Brain microvascular endothelial cell (primary cell): ENCODE results near the gene PGA4.
"Not testable (repeated sequence)": the region's sequence is repeated elsewhere in the genome, so short reads cannot be mapped to it uniquely, and the experiment has no call there.

Source experiments
- DNase-seq: peaks from one replicate; pipeline ENCODE4 v3.0.0-alpha.2; 2020
- H3K27ac ChIP-seq: fragments of 250-450 bp; sonication (Bioruptor Pico); 2 replicates; pipeline ENCODE4 v1.5.1; 2020; ENCODE audit warnings: mild to moderate bottlenecking, moderate library complexity
- H3K27me3 ChIP-seq: fragments of 250-450 bp; sonication (Bioruptor Pico); replicated peaks from 2 replicates; pipeline ENCODE4 v1.5.1; 2020; ENCODE audit warnings: mild to moderate bottlenecking
- H3K36me3 ChIP-seq: fragments of 250-450 bp; sonication (Bioruptor Pico); replicated peaks from 2 replicates; pipeline ENCODE4 v1.5.1; 2020; ENCODE audit warnings: mild to moderate bottlenecking
- H3K4me3 ChIP-seq: 2 replicates; pipeline ENCODE4 v1.5.1; 2011; ENCODE audit warnings: low read depth, mild to moderate bottlenecking, control low read depth, low read length, moderate library complexity
- in situ Hi-C: cut with HindIII; loops from 2 replicates; pipeline ENCODE4 v1.10.0; 2017; ENCODE audit warnings: low sequenced_read_pairs, low pct_ligation_motif_present
- TF ChIP-seq, protein P1 (sequence below): IDR thresholded peaks from 2 replicates; pipeline ENCODE4 v1.5.1; 2011; ENCODE audit warnings: low read depth, mild to moderate bottlenecking, moderate library complexity, low read length, control low read depth, inconsistent platforms; ENCODE audit errors: missing control alignments

The PGA4 gene

DNA sequence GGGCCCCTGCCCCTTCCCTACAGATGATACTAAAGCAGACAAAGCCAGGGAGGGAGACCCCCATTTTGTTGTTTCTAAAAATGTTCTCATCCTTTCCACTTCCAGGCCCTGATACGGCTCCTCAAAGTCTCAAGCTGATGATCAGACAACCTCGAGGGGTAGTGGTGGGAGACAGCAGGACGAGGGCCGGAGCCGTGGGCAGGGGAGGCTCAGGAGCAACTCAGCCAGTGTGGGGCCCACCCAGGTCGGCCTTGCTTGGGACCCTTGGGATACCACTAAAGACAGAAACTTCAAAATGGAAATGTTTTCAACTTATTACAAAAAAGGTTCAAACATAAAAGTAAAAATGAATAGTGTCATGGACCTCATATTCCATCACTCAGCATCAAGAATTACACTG lies 45.7 kb upstream of the PGA4 start:
- Histone ChIP-seq H3K4me3 (no peak overlapping the region), H3K36me3 (no peaks in the 10 kb centered on the region), H3K27ac (no peak overlapping the region), H3K27me3 (peaks cover 13% of the 10 kb centered on the region)
- in situ Hi-C loops = no loop called here
- DNase-seq = no peak
- TF ChIP-seq, protein P1, sequence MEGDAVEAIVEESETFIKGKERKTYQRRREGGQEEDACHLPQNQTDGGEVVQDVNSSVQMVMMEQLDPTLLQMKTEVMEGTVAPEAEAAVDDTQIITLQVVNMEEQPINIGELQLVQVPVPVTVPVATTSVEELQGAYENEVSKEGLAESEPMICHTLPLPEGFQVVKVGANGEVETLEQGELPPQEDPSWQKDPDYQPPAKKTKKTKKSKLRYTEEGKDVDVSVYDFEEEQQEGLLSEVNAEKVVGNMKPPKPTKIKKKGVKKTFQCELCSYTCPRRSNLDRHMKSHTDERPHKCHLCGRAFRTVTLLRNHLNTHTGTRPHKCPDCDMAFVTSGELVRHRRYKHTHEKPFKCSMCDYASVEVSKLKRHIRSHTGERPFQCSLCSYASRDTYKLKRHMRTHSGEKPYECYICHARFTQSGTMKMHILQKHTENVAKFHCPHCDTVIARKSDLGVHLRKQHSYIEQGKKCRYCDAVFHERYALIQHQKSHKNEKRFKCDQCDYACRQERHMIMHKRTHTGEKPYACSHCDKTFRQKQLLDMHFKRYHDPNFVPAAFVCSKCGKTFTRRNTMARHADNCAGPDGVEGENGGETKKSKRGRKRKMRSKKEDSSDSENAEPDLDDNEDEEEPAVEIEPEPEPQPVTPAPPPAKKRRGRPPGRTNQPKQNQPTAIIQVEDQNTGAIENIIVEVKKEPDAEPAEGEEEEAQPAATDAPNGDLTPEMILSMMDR = no peak

GRCh38 chr11:61180205-61180604 lies 41.9 kb upstream of the PGA4 start:
- H3K4me3 ChIP-seq, H3K36me3 ChIP-seq, H3K27me3 ChIP-seq, H3K27ac ChIP-seq, in situ Hi-C loops, DNase-seq: not testable (repeated sequence)

- H3K4me3 ChIP-seq = no peak overlapping the region
- in situ Hi-C loops = no loop called here
- DNase-seq = no peak
- TF ChIP-seq, protein P1 = no peak
- H3K27me3 ChIP-seq = no peaks in the 10 kb centered on the region
- H3K36me3 ChIP-seq = no peaks in the 10 kb centered on the region
- H3K27ac ChIP-seq = no peak overlapping the region
These were observed 40.7 kb upstream of the PGA4 start for GRCh38 chr11:61181489-61181888.

- Histone ChIP-seq H3K27ac (no peak overlapping the region), H3K4me3 (no peak overlapping the region), H3K36me3 (no peaks in the 10 kb centered on the region), H3K27me3 (no peaks in the 10 kb centered on the region)
- in situ Hi-C loops = no loop called here
- TF ChIP-seq, protein P1 = peak; percentile 32
- no peak for DNase-seq
These were observed 38.5 kb upstream of the PGA4 start for GRCh38 chr11:61183645-61184044.

DNA sequence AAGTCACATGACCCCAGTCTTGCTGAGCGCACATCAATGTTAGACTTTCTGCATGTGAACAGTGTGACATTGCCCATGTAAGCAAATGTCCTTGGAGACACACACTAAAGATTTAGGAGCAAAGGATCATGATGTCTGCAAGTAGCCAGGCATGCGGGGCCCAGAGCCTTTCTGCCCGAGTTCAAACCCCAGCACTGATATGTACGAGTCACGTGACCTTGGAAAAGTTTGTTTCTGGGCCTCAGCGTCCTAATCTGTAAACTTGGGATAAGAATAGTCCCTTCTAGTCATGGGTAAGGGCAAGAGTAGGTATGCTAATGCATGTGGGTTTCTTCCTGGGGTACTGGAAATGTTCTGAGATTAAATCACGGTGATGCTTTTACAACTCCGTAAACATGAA lies 35.6 kb upstream of the PGA4 start:
- TF ChIP-seq, protein P1 = no peak
- no peak overlapping the region for H3K27ac ChIP-seq
- no peaks in the 10 kb centered on the region for H3K27me3 ChIP-seq
- no peak overlapping the region for H3K4me3 ChIP-seq
- in situ Hi-C loops = no loop called here
- DNase-seq = no peak
- H3K36me3 ChIP-seq = no peaks in the 10 kb centered on the region

DNA sequence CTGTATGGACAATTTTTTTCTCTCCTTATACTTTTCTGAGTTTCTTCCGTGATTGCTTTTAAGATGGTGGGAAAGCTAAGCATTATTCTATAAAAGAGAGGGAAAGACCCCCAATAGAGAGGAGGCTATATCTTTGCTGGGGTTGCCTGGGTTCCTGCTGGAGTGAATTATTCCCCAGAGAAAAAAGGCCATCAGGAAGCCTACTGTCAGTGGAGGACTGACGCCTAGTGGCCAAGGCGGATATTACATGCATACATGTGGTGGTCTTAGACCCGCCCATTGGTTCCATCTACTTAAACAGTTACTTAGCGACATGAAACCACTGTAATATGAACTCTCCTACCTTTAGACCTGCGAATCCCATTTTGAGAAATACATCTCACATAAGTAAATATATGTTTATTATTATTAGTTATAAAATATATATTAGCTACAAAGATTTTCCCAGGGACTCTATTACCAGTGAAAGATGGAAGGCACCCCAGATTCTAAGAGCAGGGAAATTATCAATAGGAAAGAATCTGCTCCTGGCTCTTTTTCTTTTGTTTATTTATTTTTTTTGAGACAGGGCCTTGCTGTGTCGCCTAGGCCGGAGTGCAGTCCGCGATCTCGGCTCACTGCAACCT lies 34.5 kb upstream of the PGA4 start:
- H3K4me3 ChIP-seq = no peak overlapping the region
- in situ Hi-C loops = no loop called here
- no peaks in the 10 kb centered on the region for H3K36me3 ChIP-seq
- H3K27me3 ChIP-seq = no peaks in the 10 kb centered on the region
- TF ChIP-seq, protein P1 = peak; percentile 92
- peak; percentile 76 for DNase-seq
- no peak overlapping the region for H3K27ac ChIP-seq
